CD4-positive, alpha-beta T cell treated with Interleukin-10 for 1 hour (primary cell): ENCODE measurements around the gene INTS14.
A peak's percentile ranks its signal among the peaks of the same experiment; 100 is the strongest.
"Not testable (repeated sequence)": the region's sequence is repeated elsewhere in the genome, so short reads cannot be mapped to it uniquely, and the experiment has no call there.

Source experiments
- DNase-seq: peaks from one replicate; pipeline ENCODE4 v3.0.0-alpha.2; 2020

The INTS14 gene

DNA sequence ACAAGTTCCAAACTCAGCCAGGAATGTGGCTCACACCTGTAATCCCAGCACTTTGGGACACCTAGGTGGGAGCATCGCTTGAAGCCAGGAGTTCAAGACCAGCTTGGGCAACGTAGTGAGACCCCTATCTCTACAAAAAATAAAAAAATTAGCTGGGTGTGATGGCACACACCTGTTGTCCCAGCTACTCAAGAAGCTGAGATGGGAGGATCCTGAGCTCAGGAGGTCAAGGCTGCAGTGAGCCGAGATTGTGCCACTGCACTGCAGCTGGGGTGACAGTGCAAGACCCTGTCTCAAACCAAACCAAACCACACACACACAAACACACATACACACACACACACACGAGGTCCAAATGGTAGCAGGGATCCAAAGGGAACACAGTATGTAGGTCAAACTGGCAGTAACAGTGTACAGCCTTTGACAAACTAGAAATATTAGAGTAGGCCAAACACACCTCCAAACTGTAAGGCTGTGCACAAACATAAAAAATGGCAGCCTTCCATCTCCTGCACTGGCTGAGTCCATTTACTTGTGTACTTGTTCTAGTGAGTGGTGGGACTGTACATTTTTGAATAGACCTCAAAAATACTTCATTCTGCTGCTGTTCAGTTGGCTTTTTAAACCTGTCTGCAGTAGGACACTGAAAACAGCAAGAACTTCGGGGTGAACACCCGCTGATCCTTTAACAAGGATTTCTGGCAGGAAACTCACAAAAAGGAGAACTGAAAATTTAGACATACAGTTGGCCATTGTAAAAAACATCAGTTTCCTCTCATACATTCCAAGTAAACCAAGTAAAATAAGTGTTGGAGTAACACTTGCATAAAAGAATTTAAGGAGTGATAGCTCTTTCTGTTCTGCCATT, 33.6 kb downstream of the INTS14 start:
- DNase-seq = no peak

DNA sequence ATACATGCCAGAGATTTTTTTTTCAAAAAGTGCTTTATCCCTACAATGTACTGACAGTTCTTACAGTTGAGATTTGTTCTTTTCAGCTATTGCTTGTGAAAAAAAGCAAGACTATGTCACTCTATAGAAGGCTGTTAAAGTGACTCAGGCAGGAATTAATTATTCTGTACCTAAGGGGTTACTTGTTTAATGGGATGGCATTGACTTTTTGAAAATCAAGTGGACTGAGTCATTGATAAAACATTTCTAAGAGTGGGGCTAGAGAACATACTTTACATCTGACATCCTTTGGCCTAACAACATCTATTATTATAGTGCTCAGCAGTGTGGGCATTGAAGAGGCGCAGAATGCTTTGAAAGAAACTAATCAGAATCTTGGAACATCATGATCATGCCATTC, 34.3 kb downstream of the INTS14 start:
- no peak for DNase-seq

DNA sequence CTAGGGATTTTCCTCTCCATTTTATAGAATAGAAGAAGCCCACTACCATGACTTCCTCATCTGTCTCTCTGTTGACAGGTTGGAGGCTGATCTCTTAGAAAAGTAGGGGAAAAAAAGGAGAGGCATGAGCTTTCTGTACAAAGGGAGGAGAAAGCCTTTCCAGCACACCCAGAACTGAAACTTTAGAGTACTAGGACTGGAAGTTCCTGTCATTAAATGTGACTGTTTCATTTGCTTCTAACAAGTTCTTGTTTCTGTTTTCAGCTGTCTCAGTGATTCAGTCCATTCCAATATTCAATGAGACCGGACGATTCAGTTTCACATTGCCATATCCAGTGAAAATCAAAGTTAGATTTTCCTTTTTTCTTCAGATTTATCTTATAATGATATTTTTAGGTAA, 39.0 kb downstream of the INTS14 start:
- no peak for DNase-seq

DNA sequence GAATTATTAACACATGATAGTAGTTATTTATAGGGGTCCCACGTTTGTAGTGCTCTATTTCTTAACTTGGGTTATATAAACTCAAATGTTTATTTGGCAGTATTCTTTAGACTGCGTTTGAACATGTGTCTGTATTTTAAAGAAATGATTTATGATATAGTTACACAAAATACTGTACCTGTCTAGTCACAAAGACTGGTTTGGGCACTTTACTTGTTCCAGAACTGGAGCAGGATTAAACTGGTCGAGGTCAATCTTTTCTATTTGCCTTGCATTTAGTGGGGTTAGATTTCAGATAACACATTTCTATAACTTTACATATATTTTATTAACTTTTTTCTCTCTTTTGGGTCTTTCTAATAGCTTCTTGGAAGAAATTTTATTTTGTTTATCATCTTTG, 41.2 kb downstream of the INTS14 start:
- DNase-seq = no peak

DNA sequence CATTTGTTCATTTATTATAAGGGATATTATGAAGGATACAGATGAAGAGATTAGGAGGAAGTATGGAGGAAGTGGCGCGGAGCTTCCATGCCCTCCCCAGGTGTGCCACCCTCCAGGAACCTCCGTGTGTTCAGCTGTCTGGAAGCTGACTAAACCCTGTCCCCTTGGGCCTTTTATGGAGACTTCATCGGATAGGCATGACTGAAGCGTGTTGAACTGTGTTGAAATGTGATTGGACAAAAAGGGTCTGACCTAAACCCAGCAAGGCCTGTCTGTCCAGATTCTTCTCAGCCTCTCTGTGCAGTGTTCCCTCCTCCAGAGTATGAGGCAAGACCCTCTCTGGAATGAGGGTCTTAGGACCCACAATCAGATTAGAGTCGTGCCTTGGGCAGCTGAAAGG, 49.0 kb downstream of the INTS14 start:
- DNase-seq = no peak

DNA sequence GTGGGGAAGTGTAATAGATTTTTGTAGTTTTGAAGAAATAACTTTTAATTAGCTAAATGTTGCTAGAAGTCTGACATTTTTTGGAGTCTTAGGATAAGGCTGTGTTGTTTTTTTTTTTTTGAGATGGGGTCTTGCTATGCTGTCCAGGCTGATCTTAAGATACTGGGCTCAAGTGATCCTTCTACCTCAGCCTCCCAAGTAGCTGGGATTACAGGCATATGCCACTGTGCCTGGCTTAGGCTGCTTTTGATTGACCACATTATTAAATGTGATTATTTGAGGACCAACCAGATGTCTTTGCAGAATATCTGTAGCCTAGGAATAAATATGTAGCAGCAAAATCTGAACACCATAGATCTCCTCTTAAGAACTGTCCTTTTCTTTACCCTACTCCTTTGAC, 51.0 kb downstream of the INTS14 start:
- DNase-seq = no peak

DNA sequence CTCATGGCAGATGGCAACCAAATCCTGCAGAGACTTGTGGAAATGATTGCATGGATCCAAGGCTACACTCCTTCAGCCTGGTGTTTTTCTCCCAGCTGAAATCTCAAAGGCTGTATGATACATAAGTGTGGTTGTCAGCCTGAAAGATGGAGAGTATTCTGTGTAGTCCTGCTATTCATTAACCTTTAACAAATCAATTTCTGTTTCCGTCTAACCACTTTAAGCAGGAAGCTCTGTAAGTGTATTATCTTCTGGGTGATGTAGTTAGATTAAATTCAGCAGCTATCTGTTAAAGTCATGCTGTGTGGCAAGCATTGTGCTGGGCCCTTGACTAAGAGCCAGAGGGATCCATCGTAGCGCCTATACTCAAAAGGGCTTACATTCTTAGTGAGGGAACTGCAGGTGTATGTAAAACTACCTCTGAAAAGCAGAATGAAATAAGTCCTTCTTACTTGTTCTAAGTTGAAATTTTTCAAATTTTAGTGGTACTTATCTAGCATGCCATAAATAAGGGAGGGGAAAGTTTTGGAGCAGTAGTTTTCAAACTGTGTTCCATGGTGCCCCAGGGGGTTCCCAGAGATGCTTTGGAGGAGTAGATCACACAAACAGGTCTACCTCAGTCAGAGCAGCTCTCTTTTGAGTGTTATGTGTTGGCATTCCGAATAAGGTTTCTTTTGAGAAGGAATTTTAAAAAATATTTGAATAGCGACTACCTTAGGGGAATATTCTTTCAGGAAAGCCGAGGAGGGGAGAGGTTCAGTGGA, 51.8 kb downstream of the INTS14 start:
- DNase-seq = no peak

DNA sequence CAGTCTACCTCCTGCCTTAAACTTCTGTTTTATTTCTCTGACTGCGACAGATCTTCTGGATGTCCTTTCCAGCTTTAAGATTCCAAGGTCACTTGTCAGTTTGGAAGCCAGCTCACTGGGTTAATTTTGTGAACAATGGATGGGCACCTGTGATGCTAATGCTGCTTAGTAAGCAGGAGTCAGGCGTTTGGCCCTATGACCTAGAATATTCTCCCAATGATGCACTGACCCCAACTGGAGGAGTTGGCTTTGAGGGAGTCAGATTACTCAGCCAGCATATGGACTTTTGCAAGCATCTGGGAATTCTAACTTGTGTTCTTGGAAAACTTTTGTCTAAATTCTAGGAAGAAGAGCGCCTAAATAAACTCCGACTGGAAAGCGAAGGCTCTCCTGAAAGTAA, 52.6 kb downstream of the INTS14 start:
- DNase-seq = no peak

DNA sequence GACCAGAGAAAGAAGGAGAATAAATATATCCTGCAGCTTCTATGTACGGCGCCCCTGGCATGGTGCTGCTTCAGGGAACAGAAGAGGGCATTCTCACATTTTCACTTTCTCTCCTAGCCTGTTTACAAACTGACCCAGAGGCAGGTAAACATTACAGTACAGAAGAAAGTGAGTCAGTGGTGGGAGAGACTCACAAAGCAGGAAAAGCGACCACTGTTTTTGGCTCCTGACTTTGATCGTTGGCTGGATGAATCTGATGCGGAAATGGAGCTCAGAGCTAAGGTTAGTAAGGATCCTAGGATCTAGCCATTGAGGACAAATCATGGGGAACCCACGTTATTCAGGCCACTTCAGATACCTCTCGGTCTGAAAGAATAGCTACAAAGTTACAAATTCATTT, 54.3 kb downstream of the INTS14 start:
- no peak for DNase-seq

DNA sequence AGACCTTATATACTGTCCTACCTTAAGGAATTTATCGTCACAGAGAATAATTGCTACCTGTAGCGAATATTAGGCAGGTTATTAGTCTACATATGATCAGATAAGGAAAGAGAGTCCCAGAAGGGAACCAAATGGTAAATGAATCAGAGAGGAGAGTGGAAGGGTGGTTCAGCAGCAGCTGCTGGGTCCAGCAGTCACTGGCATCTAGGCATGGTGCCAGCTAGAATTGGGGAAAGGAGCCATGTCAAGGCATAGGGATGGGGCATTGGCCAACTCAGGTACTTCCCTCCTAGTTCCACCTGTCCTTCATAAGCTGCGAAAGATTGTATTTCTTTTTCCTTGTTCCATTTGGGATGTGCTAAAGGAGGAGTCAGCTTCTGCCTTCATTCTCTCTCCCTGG, 57.2 kb downstream of the INTS14 start:
- no peak for DNase-seq

DNA sequence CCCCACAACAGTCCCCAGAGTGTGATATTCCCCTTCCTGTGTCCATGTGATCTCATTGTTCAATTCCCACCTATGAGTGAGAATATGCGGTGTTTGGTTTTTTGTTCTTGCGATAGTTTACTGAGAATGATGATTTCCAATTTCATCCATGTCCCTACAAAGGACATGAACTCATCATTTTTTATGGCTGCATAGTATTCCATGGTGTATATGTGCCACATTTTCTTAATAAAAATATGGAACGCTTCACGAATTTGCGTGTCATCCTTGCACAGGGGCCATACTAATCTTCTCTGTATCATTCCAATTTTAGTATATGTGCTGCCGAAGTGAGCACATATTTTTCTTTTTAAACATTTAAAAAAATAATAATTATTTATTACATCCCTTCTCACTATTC, 58.1 kb downstream of the INTS14 start:
- DNase-seq = not testable (repeated sequence)

DNA sequence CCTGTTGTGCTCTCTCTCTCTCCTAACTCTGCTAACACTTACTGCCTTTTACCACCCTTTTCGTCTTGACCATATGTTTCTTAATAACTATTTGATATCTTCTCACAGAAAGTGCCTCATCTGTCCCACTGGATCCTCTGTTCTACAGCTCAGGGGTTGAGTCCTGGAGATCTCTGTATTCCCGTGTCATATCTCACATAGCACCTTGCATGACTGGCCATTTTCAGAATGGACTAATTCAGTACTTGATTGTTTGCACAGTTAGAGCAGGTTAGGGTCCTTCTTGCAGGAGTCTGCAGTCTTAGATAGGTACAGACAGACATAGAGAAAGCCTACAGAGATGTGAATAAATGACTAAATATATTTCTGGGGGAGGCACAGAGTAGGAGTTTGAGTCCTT, 59.7 kb downstream of the INTS14 start:
- no peak for DNase-seq

DNA sequence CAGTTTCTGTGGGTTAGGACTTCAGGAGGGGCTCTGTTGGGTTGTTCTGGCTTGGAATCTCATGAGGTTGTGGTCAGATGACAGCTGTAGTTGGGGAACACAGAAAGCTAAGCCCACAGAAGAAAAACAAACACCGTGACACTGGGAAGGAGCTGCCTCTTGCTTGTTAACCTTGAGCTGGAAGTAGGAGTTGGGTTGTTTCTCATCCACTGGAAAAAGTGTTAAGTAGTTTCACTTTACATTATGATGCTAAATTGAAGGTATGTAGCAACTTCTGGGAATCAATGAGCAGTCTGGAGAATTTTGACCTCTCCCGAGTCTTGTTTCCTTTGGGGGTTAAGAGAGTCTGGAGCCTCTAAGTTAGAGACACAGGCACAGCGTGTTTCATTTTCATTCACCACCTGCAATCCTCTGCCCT, 60.2 kb downstream of the INTS14 start:
- no peak for DNase-seq

DNA sequence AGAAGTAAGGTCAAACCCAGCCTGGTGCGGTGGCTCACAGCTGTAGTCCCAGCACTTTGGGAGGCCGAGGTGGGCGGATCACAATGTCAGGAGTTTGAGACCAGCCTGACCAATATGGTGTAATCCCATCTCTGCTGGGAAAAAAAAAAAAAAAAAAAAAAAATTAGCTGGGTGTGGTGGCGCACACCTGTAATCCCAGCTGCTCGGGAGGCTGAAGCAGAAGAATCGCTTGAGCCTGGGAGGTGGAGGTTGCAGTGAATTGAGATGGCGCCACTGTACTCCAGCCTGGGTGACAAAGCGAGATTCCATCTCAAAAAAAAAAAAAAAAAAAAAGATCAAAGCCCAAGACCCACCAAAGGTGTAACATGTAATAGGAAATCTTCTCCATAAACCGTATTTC, 61.6 kb downstream of the INTS14 start:
- DNase-seq = not testable (repeated sequence)

DNA sequence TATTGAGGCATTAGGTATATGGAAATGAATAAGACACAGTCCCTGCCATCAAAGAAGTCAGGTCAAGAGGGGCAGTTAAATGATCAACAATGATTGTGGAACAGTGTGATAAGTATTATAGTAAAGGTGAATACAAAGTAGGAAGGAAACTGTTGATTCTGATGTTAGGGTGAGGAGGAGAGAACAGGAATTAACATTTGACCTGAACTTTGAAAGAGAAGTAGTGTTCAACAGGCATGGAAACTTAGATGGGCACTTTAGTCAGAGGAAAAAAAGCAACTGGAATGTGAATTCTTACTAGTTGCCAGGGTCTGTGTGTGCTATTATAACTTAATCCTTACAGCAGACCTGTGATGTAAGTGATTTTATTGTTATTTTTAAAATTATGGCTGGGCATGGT, 63.1 kb downstream of the INTS14 start:
- no peak for DNase-seq

DNA sequence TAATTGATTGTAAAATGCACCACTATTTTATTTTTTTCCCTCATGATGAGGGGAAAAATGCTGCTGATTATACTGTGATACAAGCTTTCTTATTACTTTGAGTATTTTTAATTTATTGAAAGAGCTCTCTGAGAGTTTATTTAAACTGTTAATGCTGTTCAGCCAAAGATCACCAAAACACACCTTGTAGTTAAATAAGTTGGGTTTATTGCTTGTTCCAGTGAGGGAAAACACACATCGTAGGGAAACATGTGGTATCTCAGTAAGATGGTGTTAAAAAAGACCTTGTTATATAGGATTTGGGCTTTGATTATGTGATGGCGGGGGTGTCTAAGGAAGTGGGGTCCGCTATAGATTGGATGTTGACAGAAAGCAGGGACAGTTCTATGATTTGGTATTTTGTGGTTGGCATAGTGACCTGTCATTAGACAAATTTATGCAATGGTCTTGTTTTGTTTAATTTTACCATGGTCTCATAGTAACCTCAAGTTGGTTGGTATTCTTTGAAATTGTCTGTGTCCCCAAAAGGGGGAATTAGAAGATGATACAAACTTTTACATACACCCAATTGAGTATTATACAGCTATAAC, 69.6 kb downstream of the INTS14 start:
- no peak for DNase-seq

DNA sequence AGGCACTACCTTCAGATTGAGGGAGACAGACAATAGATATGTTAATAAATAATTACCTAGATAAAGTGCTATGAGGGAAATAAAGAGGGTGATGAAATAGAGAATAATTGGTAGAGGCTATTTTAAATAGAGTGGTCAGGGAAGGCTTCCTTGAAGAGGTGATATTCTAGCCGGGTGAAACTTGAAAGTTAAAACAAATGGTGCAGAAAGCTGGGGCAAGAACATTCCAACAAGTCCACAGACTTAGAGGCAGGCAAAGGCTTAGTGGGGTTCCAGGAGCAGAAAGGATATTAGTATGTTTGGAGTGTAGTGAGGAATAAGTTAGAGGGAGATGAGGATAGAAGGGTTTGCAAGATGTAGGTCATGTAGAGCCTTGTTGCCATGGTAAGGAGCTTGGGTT, 70.6 kb downstream of the INTS14 start:
- DNase-seq = no peak

DNA sequence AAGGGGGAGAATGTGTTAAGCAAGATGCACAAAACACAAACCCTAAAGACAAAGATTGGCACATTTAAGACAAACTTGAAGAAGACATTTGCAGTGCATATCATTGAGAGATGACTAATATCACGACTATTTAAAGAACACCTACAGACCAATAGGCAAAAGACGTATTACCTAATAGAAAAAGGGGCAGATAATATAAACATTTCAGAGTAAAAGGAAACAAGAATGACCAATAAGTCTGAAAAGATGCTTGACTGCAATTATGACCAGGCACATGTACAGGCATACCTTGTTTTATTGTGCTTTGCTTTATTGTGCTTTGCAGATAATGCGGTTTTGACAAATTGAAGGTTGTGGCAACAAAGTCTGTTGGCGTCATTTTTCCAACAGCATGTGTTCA, 75.7 kb downstream of the INTS14 start:
- DNase-seq = no peak

DNA sequence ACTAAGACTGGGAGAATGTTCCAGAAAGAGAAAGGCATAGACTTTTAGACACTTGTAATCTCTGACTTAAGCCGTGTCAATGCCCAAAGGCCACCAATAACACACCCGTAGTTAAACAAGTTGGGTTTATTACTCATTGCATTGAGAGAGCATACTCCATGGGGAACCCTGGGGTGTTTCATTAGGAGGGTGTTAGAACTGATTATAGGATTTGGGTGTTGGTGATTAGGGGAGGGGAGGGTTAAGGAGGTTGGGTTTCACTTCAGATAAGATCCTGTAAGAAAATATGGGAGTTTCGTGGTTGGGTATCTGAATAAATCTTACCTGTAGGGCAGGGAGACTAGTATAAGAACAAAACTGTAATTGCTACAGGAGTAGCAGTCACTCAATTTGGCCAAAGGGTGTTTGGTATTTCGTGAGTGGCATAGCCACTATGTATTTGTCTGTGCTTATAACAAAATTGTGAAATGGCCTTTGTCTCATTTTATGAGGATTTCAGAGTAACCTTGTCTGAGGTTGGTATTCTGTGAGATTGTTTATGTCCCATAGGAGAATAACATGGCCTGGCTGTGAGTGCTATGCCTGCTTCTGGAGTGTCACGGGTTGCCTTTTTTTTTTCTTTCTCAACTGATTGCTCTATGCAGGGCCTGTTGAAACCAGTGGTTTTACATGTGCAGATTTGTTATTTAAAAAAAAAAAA, 77.7 kb downstream of the INTS14 start:
- DNase-seq = no peak

DNA sequence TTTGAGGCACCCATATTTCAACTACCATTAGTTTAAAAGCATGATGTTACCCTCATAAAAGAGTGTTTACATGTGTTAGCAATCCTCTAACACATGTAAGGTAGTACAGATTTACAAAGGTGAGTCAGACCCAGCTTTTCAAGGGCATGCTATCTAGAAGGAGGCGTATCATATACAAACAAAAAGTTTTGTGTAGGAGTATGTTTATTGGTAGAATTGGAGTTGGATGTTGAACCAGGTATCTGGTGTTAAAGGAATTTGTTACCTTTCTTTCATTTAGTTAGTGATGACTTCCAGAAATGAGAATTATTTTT, 78.2 kb downstream of the INTS14 start:
- no peak for DNase-seq

DNA sequence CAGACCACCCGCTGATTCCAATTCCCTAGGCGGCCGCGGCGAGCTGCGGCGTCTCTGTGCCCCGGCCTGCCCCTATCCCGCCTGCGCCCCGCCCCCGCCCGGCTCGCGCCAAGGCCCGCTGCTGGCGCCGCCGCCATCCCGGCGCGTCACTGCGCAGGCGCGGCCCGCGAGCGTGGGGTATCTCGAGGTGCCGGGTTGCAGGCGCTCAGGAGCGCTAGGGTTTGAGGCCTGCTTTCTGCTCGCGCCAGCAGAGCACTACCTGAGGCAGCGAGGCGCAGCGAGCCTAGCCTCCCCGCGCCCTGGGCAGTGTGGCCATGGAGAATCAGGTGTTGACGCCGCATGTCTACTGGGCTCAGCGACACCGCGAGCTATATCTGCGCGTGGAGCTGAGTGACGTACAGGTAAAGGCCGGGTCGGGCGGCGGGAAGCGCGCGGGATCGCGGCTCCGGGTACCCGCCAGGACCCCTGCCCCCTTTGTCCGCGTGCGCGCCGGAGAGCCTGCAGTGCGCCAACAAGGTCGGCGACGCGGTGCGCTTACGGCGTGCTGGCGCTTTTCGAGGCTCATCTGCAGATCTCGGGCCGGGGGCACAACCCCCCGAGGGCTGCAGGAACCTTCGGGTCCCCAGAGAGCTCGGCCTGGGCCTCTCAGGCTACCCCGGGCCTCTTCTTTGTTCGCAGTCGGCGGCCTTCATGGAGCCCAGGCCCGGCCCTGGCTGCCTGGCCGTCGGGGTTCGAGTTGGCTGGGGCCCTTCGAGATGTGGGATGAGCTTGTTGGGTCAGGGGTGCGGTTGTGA, 80.4 kb downstream of the INTS14 start, which contains the start of gene HACD3:
Gene HACD3 (plus strand): TSS at position 146 of the 794 bp plus-strand sequence. CDS start 169 bp downstream, at position 315.
- DNase-seq = peak; percentile 89

DNA sequence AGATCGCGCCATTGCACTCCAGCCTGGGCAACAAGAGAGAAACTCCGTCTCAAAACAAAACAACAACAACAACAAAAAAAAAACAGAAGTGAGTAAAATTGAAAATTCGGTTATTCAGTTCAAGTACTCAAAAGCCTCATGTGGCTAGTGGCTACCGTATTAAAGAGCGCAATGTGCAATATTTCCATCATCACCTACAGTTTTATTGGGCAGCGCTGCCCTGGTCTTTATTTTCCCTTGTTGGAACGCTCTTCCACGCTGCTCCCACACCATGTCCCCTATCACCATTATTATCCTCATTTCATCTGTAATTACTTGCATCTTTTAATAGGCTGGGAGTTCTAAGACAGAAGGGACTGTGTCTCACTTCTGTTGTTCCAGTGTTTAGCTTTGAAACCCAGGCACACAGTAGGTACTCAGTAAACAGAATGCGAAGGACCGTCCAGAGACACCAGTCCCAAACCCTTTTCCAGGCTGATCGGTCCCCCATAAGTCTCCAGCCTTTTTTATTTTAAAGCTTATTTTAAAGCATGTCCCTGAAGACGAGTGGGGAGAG, 81.1 kb downstream of the INTS14 start:
- DNase-seq = no peak
